T-helper 1 cell treated with Interleukin-12 subunit alpha and Interleukin-12 subunit beta and Interleukin-4 antibody, amounts not matched to agents 30 ng/mL and 1 ng/mL, for 36 hours (primary cell): ENCODE results near the gene SUOX. TPM values are rescaled to one million over a fixed set of nuclear protein-coding genes. Genes with fewer than 3 reads are reported as not detected.

Experiments used
- intact Hi-C: fragments of 100-400 bp; cut with micrococcal nuclease; formaldehyde crosslinking; loops from one replicate; pipeline ENCODE4 v1.15.1; 2024
- total RNA-seq: library from RNA; stranded (reverse); gene quantifications from 2 replicates; pipeline ENCODE4 v1.2.3, GENCODE V29; 2022

The SUOX gene
- total RNA-seq, 1 donor from 2014 or later = 10.6 TPM

DNA sequence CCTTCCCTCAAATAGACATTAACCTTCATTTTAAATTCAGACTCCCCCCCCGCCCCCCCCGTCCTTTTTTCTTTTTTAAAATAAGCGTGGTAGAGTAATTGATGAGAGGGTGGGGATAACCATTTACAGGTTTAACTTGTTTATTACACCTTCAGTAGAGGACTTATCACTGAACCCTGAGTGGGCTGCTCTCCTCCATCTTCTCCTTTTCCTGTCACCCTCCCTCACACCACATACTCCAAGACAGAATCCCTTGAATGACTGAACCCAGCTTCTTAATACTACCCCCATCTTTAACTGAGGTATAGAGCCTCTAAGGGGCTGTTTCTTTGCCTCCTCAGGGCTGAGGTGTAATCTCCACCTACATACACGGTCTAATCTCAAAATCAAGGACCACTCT, 20.1 kb downstream of the SUOX start:
- intact Hi-C loops = no loop called here

DNA sequence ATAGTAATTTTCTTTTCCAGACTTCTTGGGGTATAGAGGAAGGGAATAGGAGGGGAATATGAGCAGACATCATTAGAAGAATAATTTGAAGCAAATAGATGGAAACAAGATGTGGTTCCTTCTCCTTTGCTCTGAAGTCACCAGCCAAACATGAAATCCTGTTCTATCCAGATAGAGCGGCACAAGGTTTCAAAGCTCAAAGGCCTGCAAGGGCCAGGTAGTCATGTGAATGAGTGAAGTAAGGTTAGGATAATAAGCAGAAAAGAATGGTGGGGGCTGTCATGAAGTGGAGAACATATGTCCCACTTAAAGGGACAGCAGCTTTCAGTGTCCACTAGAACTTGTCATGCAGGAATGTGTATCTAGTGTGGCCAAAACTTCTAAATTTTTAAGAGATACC, 21.3 kb downstream of the SUOX start:
- intact Hi-C loops = no loop called here

GRCh38 chr12:56020423-56021184, 23.5 kb downstream of the SUOX start, which contains the start of gene IKZF4:
Gene IKZF4 (plus strand): TSS chr12:56021043. CDS start chr12:56021494, 451 bp downstream.
- intact Hi-C loops = loop anchor here (1.0 to 5.0 kb wide), 3 partner anchors 13 to 193 kb away; partner anchors contain the start of genes DNAJC14 and RPS26

DNA sequence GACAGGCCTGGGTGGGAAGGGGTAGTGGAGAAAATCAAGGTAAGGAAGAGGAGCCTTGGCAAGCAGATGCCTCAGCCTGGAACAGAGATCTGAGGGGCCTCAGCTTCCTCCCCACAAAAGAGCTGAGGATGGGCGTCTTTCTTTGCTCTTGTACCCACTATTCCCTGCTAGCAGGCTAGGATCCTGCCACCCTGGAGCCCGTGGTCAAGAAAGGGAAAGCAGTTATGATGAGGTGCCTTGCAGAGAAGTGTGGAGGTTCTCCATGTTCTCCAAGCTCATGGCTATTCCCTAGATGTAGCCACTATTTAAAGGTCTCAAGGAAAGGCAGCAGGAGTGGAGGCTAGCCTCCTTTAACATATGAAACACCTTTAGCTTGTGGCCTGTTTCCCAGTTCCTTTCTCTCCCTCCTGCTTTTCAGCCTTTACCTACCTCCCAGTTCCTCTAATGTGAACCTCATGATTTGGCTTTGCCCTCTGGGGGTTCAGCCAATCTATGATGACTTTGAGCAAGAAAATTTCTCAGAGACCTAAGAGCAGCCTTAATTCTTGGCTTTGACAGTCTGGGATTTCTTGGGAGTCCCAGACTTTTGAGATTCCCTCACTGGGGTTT, 24.9 kb downstream of the SUOX start:
- intact Hi-C loops = loop anchor here (1.0 to 5.0 kb wide), 3 partner anchors 15 to 195 kb away; partner anchors contain the start of genes DNAJC14 and RPS26

GRCh38 chr12:56028511-56029165, 31.6 kb downstream of the SUOX start:
- intact Hi-C loops = loop anchor here (1.0 kb wide), 4 partner anchors 13 to 290 kb away; partner anchors contain the start of gene RPS26

- intact Hi-C loops = loop anchor here (1.0 kb wide), 4 partner anchors 12 to 291 kb away; partner anchors contain the start of gene RPS26
Observed at GRCh38 chr12:56029166-56029519, 32.1 kb downstream of the SUOX start.

DNA sequence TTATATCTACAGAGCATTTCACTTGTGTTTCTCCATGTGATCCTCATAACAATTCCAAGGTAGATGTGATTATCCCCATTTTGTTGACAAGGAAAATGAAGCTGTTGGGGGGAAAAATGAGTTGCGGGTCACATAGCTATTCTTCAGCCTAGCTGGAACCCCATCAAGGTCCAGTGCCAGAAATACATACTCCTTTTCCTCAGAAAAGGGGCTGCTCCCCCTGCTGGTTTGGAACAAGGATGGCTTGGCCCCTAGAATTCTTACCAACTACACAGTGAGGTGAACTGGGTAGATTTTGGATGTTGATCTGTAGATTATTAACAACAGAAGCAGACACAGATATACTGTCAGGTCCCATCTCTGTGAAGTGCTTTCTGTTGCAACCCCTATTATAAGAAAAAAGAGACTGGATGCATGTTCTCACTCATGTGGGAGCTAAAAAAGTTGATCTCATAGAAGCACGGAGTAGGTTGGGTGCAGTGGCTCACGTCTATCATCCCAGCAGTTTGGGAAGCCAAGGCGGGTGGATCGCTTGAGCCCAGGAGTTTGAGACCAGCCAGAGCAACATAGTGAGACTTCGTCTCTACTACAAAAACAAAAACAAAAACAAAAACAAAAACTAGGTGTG, 32.7 kb downstream of the SUOX start:
- intact Hi-C loops = loop anchor here (1.0 kb wide), 4 partner anchors 12 to 291 kb away; partner anchors contain the start of gene RPS26

GRCh38 chr12:56031987-56032386, 34.9 kb downstream of the SUOX start:
- intact Hi-C loops = no loop called here

DNA sequence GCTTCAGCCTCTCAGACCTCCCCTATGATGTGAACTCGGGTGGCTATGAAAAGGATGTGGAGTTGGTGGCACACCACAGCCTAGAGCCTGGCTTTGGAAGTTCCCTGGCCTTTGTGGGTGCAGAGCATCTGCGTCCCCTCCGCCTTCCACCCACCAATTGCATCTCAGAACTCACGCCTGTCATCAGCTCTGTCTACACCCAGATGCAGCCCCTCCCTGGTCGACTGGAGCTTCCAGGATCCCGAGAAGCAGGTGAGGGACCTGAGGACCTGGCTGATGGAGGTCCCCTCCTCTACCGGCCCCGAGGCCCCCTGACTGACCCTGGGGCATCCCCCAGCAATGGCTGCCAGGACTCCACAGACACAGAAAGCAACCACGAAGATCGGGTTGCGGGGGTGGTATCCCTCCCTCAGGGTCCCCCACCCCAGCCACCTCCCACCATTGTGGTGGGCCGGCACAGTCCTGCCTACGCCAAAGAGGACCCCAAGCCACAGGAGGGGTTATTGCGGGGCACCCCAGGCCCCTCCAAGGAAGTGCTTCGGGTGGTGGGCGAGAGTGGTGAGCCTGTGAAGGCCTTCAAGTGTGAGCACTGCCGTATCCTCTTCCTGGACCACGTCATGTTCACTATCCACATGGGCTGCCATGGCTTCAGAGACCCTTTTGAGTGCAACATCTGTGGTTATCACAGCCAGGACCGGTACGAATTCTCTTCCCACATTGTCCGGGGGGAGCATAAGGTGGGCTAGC, 37.7 kb downstream of the SUOX start:
- intact Hi-C loops = no loop called here

DNA sequence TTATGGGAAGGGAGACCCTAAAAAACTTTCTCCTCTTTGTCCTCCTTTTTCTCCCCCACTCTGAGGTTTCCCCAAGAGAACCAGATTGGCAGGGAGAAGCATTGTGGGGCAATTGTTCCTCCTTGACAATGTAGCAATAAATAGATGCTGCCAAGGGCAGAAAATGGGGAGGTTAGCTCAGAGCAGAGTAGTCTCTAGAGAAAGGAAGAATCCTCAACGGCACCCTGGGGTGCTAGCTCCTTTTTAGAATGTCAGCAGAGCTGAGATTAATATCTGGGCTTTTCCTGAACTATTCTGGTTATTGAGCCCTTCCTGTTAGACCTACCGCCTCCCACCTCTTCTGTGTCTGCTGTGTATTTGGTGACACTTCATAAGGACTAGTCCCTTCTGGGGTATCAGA, 40.1 kb downstream of the SUOX start:
- intact Hi-C loops = no loop called here

DNA sequence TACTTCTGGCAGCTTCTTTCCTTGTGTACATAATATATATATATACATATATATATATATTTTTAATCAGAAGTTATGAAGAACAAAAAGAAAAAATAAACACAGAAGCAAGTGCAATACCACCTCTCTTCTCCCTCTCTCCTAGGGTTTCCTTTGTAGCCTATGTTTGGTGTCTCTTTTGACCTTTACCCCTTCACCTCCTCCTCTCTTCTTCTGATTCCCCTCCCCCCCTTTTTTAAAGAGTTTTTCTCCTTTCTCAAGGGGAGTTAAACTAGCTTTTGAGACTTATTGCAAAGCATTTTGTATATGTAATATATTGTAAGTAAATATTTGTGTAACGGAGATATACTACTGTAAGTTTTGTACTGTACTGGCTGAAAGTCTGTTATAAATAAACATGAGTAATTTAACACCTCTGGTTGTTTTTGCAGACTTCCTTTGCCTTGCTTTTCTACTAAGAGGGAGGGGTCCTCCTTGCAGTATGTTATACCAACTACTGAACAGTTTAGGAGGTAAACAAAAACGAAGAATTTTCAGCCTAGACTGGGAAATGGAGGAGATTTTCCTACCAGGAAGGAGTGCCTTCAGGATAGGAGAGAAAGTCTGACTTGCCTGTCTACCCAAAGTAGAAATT, 41.1 kb downstream of the SUOX start:
- intact Hi-C loops = no loop called here

DNA sequence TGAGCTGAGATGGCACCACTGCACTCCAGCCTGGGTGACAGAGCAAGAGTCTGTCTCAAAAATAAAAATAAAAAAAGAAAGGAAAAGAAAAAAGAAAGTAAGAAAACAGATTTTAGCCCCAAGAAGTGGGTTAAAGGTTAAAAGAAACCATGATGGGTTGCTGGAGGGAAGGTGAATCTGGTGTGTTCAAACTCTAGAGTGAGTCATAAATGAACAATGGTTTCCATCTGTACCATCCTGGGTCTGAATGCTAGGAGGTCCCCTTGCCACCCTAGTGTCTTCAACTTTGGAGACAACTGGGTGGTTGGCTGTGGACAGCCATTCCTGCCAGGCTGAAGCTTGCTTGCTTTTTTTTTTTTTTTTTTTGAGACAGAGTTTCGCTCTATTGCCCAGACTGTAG, 43.1 kb downstream of the SUOX start:
- intact Hi-C loops = loop anchor here (2.0 to 5.0 kb wide), 4 partner anchors 19 to 427 kb away; partner anchors contain the start of genes ANKRD52, IKZF4, PYM1 and SPRYD4

DNA sequence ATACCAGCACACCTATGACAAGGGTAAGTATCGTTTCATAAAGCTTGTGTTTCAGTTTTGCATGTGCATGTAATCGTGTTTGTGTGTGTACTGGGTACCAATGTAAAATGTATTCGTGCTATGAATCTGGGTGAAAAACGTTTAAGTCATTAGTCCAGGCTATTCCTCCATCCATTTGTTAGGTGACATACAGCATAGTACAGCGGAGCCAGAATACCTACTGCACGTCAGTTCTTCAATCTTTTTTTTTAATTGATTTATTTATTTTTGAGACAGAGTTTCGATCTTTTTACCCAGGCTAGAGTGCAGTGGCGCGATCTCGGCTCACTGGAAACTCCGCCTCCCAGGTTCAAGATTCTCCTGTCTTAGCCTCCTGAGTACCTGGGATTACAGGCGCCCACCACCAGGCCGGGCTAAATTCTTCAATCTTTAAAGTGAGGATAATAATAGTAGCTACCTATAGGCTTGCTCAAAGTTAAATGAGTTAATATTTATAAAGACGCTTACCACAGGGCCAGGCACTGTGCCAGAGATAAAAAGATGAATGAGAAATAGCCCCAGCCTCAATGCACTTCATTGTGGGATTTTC, 44.0 kb downstream of the SUOX start:
- intact Hi-C loops = loop anchor here (1.0 to 5.0 kb wide), 19 partner anchors 12 to 647 kb away; partner anchors contain the start of genes ANKRD52, CS, DNAJC14 and IKZF4

- intact Hi-C loops = loop anchor here (1.0 to 5.0 kb wide), 19 partner anchors 12 to 647 kb away; partner anchors contain the start of genes ANKRD52, CS, DNAJC14 and IKZF4
Observed at GRCh38 chr12:56041552-56042429, 44.7 kb downstream of the SUOX start, which contains the start of gene RPS26. Gene RPS26 (plus strand): TSS chr12:56041918. CDS start chr12:56042167, 249 bp downstream.

DNA sequence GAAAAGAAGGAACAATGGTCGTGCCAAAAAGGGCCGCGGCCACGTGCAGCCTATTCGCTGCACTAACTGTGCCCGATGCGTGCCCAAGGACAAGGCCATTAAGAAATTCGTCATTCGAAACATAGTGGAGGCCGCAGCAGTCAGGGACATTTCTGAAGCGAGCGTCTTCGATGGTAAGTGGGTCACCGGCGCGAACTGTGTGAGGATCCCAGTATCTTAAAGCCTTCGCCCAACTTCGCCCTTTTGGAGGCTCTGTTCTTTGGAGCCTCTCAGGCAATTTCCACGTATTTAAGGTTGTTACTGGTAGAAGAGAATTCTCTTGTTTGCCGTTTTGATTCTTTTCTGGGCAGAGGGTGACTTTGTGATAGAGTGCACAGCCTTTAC, 45.3 kb downstream of the SUOX start:
- intact Hi-C loops = loop anchor here (5.0 kb wide), 1 partner anchor 425 kb away; the partner anchor contains the start of gene SPRYD4

DNA sequence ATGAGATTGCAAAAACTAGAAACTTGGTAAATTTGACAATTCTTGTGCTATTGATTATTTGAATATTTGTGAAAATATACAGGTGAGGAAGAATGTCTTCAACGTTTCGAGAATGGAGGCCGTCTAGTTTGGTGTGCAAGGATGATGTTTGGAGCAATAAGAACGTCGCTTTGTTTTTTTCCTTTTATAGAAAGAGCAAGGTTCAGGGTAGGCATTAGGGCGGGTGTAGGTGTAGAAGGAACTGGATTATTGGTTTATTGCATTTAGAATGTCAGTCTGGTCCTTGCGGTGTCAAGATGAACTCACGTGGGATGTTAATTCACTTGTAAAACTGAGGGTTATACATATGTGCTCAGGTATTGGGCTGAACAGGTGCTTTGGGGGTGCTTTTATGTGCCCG, 45.8 kb downstream of the SUOX start:
- intact Hi-C loops = loop anchor here (5.0 kb wide), 1 partner anchor 424 kb away; the partner anchor contains the start of gene SPRYD4

GRCh38 chr12:56046027-56046780, 49.1 kb downstream of the SUOX start:
- intact Hi-C loops = loop anchor here (2.0 kb wide), 1 partner anchor 315 kb away; the partner anchor contains the start of gene STAT2
